Measurements from ENCODE around the gene RFX3.

RFX3 gene

GRCh38 chr9:3281399-3281798, 244.4 kb downstream of the RFX3 start:
- no peak overlapping the region for H3K4me3 ChIP-seq (ENCODE audit: low read length)
- no peaks in the 10 kb centered on the region for H3K79me2 ChIP-seq (ENCODE audit: low read length)
- DNase-seq: no peak
- H4K20me1 ChIP-seq (ENCODE audit: insufficient read depth, low read length): no peaks in the 10 kb centered on the region
- H3K4me1 ChIP-seq (ENCODE audit: low read length): peaks cover 22% of the 10 kb centered on the region
- H3K27ac ChIP-seq (ENCODE audit: low read length): no peak overlapping the region
- H3K4me2 ChIP-seq (ENCODE audit: low read depth, low read length): no peak overlapping the region
- H3K9me2 ChIP-seq (replicated peaks; ENCODE audit: insufficient read depth, low read length): no peaks in the 10 kb centered on the region
- no peaks in the 10 kb centered on the region for H3K9me3 ChIP-seq (replicated peaks; ENCODE audit: insufficient read depth, low read length)
- no peak for TF ChIP-seq EZH2 (optimal IDR thresholded peaks at IDR 0.05; ENCODE audit: low read depth, low read length)
- no peak for TF ChIP-seq EZH2phosphoT487 (IDR thresholded peaks at IDR 0.05; ENCODE audit: low read length)
- no peak for TF ChIP-seq CTCF (IDR thresholded peaks at IDR 0.05; ENCODE audit: low read length)
- H3F3A ChIP-seq (ENCODE audit: insufficient read depth, low read length): no peaks in the 10 kb centered on the region
- H2AFZ ChIP-seq (ENCODE audit: low read length): no peak overlapping the region
- no peak overlapping the region for H3K9ac ChIP-seq (ENCODE audit: low read length)
- H3K27me3 ChIP-seq (replicated peaks; ENCODE audit: insufficient read depth, low read length): no peaks in the 10 kb centered on the region
- H3K36me3 ChIP-seq (replicated peaks; ENCODE audit: insufficient read depth, low read length): no peaks in the 10 kb centered on the region

- Histone ChIP-seq H3K4me2 (ENCODE audit: low read depth, low read length) (peak overlapping the region; percentile 30; the same call in 1 of the 2 replicates), H3K27me3 (replicated peaks; ENCODE audit: insufficient read depth, low read length) (no peaks in the 10 kb centered on the region)
Observed at GRCh38 chr9:3277200-3277599, 248.6 kb downstream of the RFX3 start.

GRCh38 chr9:3271581-3271980, 254.2 kb downstream of the RFX3 start:
- Histone ChIP-seq H3K79me2 (ENCODE audit: low read length) (no peaks in the 10 kb centered on the region), H3K9me3 (replicated peaks; ENCODE audit: insufficient read depth, low read length) (no peaks in the 10 kb centered on the region), H3F3A (ENCODE audit: insufficient read depth, low read length) (no peaks in the 10 kb centered on the region), H3K4me1 (ENCODE audit: low read length) (peaks cover 4% of the 10 kb centered on the region; the same call in 1 of the 2 replicates), H3K4me3 (ENCODE audit: low read length) (no peak overlapping the region), H4K20me1 (ENCODE audit: insufficient read depth, low read length) (no peaks in the 10 kb centered on the region), H3K4me2 (ENCODE audit: low read depth, low read length) (no peak overlapping the region), H3K9me2 (replicated peaks; ENCODE audit: insufficient read depth, low read length) (no peaks in the 10 kb centered on the region), H3K9ac (ENCODE audit: low read length) (no peak overlapping the region), H3K27me3 (replicated peaks; ENCODE audit: insufficient read depth, low read length) (no peaks in the 10 kb centered on the region), H2AFZ (ENCODE audit: low read length) (no peak overlapping the region), H3K27ac (ENCODE audit: low read length) (no peak overlapping the region), H3K36me3 (replicated peaks; ENCODE audit: insufficient read depth, low read length) (no peaks in the 10 kb centered on the region)
- no peak for DNase-seq
- no peak for TF ChIP-seq EZH2 (optimal IDR thresholded peaks at IDR 0.05; ENCODE audit: low read depth, low read length)
- TF ChIP-seq EZH2phosphoT487 (IDR thresholded peaks at IDR 0.05; ENCODE audit: low read length): no peak
- no peak for TF ChIP-seq CTCF (IDR thresholded peaks at IDR 0.05; ENCODE audit: low read length)

More at GRCh38 chr9:3277200-3277599, 248.6 kb downstream of the RFX3 start:
- no peak overlapping the region for H2AFZ ChIP-seq (ENCODE audit: low read length)
- H3K9ac ChIP-seq (ENCODE audit: low read length): no peak overlapping the region
- H3K27ac ChIP-seq (ENCODE audit: low read length): no peak overlapping the region
- no peaks in the 10 kb centered on the region for H3K9me2 ChIP-seq (replicated peaks; ENCODE audit: insufficient read depth, low read length)
- TF ChIP-seq EZH2phosphoT487 (IDR thresholded peaks at IDR 0.05; ENCODE audit: low read length) (no peak), CTCF (IDR thresholded peaks at IDR 0.05; ENCODE audit: low read length) (no peak), EZH2 (optimal IDR thresholded peaks at IDR 0.05; ENCODE audit: low read depth, low read length) (no peak)
- H3K4me3 ChIP-seq (ENCODE audit: low read length): no peak overlapping the region
- peak; percentile 69 for DNase-seq
- no peaks in the 10 kb centered on the region for H3K9me3 ChIP-seq (replicated peaks; ENCODE audit: insufficient read depth, low read length)
- H3K36me3 ChIP-seq (replicated peaks; ENCODE audit: insufficient read depth, low read length): no peaks in the 10 kb centered on the region
- peaks cover 16% of the 10 kb centered on the region for H3K4me1 ChIP-seq (ENCODE audit: low read length)
- no peaks in the 10 kb centered on the region for H4K20me1 ChIP-seq (ENCODE audit: insufficient read depth, low read length)
- no peaks in the 10 kb centered on the region for H3K79me2 ChIP-seq (ENCODE audit: low read length)
- no peaks in the 10 kb centered on the region for H3F3A ChIP-seq (ENCODE audit: insufficient read depth, low read length)

All from MM.1S (cell line).